Endothelial cell of umbilical vein (primary cell): Measurements from ENCODE around the gene CD93. TPM values are rescaled to one million over a fixed set of nuclear protein-coding genes. Genes with fewer than 3 reads are reported as not detected.

Experiments
- BruUV-seq: library from RNA; stranded (reverse); fragments of 400-500 nt; replicated peaks from 2 replicates; lab custom pipeline; 2021; lab: Mats Ljungman, UMichigan
- CTCF ChIA-PET: fragments of 300-600, 350-600 bp; sonication (Branson Sonifier 250); formaldehyde crosslinking; loops from one replicate; lab custom pipeline; 2021; ENCODE audit warnings: antibody characterized with exemption, inconsistent platforms; lab: Charles Lee
- POLR2A ChIA-PET: fragments of 300-600, 350-600 bp; sonication (Branson Sonifier 250); formaldehyde crosslinking; loops from one replicate; lab custom pipeline; 2021; ENCODE audit warnings: antibody characterized with exemption, inconsistent platforms; lab: Charles Lee
- DNase-seq: peaks from one replicate; pipeline ENCODE4 v3.0.0-alpha.2; 2011; ENCODE audit warnings: low read depth, low spot score
- FAIRE-seq: peaks from 2 replicates; lab custom pipeline; 2011; peaks lifted over from hg19 to GRCh38; lab: Jason Lieb, UNC
- H2AFZ ChIP-seq: 2 replicates; pipeline ENCODE4 v1.6.0; 2012; ENCODE audit warnings: low read depth, low read length, control low read depth, inconsistent platforms
- H3K27ac ChIP-seq: 2 replicates; pipeline ENCODE4 v1.5.1; 2011; ENCODE audit warnings: low read depth, mild to moderate bottlenecking, control low read depth, low read length, moderate library complexity; ENCODE audit not compliant: insufficient read depth
- H3K27me3 ChIP-seq, 2 experiments: 2 replicates each; pipeline versions ENCODE4 v1.6.0 to v1.6.1; 2011; ENCODE audit warnings: low read length in 2 of 2, mixed read lengths in 1 of 2; ENCODE audit not compliant: control insufficient read depth in 2 of 2, insufficient read depth in 2 of 2
- H3K36me3 ChIP-seq, 2 experiments: 2 replicates in 1 of 2; 3 replicates in 1 of 2; pipeline ENCODE4 v1.5.1; 2011; ENCODE audit warnings: low read length in 2 of 2, mild to moderate bottlenecking in 1 of 2, moderate library complexity in 1 of 2; ENCODE audit not compliant: control insufficient read depth in 2 of 2, insufficient read depth in 2 of 2; ENCODE audit errors: extremely low read depth in 1 of 2
- H3K4me1 ChIP-seq: 3 replicates; pipeline ENCODE4 v1.5.1; 2011; ENCODE audit warnings: mild to moderate bottlenecking, low read length; ENCODE audit not compliant: control insufficient read depth, insufficient read depth; ENCODE audit errors: extremely low read depth
- H3K4me2 ChIP-seq: 2 replicates; pipeline ENCODE4 v1.6.1; 2011; ENCODE audit warnings: low read length, control low read depth, mixed read lengths; ENCODE audit not compliant: insufficient read depth
- H3K4me3 ChIP-seq, 3 experiments: fragments of 200-600 bp in 1 of 3; sonication (generic), shearing (Covaris generic) in 1 of 3; replicated peaks in 1 of 3; 2 replicates each; pipeline ENCODE4 v1.5.1; 2011 to 2016; ENCODE audit warnings: control low read depth in 3 of 3, low read length in 3 of 3, mild to moderate bottlenecking in 2 of 3, inconsistent platforms in 1 of 3, low read depth in 1 of 3, moderate library complexity in 1 of 3; ENCODE audit not compliant: insufficient read depth in 1 of 3
- H3K79me2 ChIP-seq: 2 replicates; pipeline ENCODE4 v1.6.0; 2012; ENCODE audit warnings: low read length, inconsistent platforms; ENCODE audit not compliant: control insufficient read depth, insufficient read depth
- H3K9ac ChIP-seq: replicated peaks from 2 replicates; pipeline ENCODE3; 2011; ENCODE audit warnings: low read length, control low read depth; ENCODE audit not compliant: insufficient read depth; ENCODE audit errors: extremely low read depth
- H3K9me1 ChIP-seq: replicated peaks from 3 replicates; pipeline ENCODE4 v1.6.0; 2011; ENCODE audit warnings: mild to moderate bottlenecking, low read length; ENCODE audit not compliant: control insufficient read depth, insufficient read depth; ENCODE audit errors: extremely low read depth
- H3K9me3 ChIP-seq: replicated peaks from 2 replicates; pipeline ENCODE4 v1.5.1; 2012; ENCODE audit warnings: low read length, inconsistent platforms; ENCODE audit not compliant: control insufficient read depth, insufficient read depth
- H4K20me1 ChIP-seq: replicated peaks from 2 replicates; pipeline ENCODE3; 2011; ENCODE audit warnings: mild to moderate bottlenecking, low read length; ENCODE audit not compliant: control insufficient read depth, insufficient read depth; ENCODE audit errors: extremely low read depth
- EZH2 ChIP-seq: IDR thresholded peaks from 2 replicates; pipeline ENCODE4 v1.6.1; 2012; ENCODE audit warnings: borderline replicate concordance, low read depth, mild to moderate bottlenecking, moderate library complexity, low read length, inconsistent platforms; ENCODE audit not compliant: severe bottlenecking
- GATA2 ChIP-seq: IDR thresholded peaks from 2 replicates; pipeline ENCODE4 v1.7.0; 2011; ENCODE audit warnings: low read depth, mild to moderate bottlenecking, moderate library complexity, mixed read lengths, low read length; ENCODE audit not compliant: insufficient read length, insufficient read depth
- POLR2AphosphoS5 ChIP-seq: IDR thresholded peaks from 2 replicates; pipeline ENCODE4 v1.6.1; 2012; ENCODE audit warnings: low read depth, mild to moderate bottlenecking, control low read depth, low read length, moderate library complexity; ENCODE audit not compliant: insufficient read depth
- dilution Hi-C: fragments of 300-500 bp; cut with MboI; formaldehyde crosslinking; loops from one replicate; pipeline ENCODE4 v1.15.0; 2019; ENCODE audit warnings: low sequenced_read_pairs; ENCODE audit not compliant: extremely low pct_ligation_motif_present
- intact Hi-C: fragments of 100-400 bp; cut with micrococcal nuclease; formaldehyde crosslinking; loops from one replicate; pipeline ENCODE4 v1.10.0; 2022
- polyA plus RNA-seq, 4 experiments: library from polyadenylated mRNA; depleted of rRNA in 3 of 4; stranded (reverse) in 3 of 4; unstranded in 1 of 4; fragments of >200 nt; gene quantifications; 2 replicates each; pipeline versions ENCODE4 v1.2.1 to v1.2.3, GENCODE V29; 2011 to 2012; ENCODE audit warnings: missing spikeins in 1 of 4
- total RNA-seq: library from RNA; stranded (reverse); gene quantifications from 2 replicates; pipeline ENCODE4 v1.2.3, GENCODE V29; 2021
- TF ChIP-seq, protein P1 (sequence below), 2 donors: IDR thresholded peaks; 1 replicate in 1 of 2; 2 replicates in 1 of 2; pipeline ENCODE4 v1.5.1; 2011; ENCODE audit warnings: low read length in 2 of 2, mild to moderate bottlenecking in 2 of 2, moderate library complexity in 2 of 2, control low read depth in 1 of 2, inconsistent platforms in 1 of 2, low read depth in 1 of 2; ENCODE audit not compliant: insufficient read depth in 1 of 2; ENCODE audit errors: extremely low read depth in 1 of 2

Gene CD93
- total and polyA plus RNA-seq, 2 donors (not counting 3 experiments of a cell fraction or from before 2014, with no cell fraction given) = 180 to 413 TPM

DNA sequence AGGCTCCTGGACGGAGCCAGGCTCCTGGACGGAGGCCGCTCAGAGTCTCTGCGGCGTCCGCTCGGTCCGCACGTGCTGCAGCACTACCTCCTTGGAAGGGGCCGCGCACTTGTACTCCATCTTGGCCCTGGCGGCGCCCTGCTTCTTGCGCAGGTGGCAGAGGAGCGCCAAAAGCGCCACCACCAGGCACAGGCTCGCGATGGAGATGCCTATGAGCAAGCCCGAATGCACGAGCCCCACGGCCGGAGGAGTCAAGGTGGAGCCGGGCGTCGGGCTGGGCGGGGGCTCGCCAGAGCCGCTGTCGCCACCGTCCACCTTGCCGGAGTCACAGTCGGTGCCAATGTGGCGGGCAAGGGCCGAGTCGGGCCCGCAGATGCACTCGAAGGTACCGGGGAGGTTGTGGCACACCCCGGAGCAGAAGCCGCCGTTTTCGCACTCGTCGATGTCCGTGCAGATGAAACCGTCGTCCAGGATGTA is 38.3 kb downstream of the CD93 start:
- FAIRE-seq = no peak
- peaks cover 3 to 5% of the 10 kb centered on the region in 2 experiments for H3K27me3 ChIP-seq
- dilution Hi-C loops = loop anchor here (10.0 kb wide), 1 partner anchor 353 kb away; no protein-coding TSS in a partner anchor
- no peaks in the 10 kb centered on the region for H3K79me2 ChIP-seq
- peak; percentile 47 for DNase-seq
- H3K27ac ChIP-seq = no peak overlapping the region
- intact Hi-C loops = loop anchor here (1.0 to 10.0 kb wide), 5 partner anchors 185 to 713 kb away; partner anchors contain the start of gene CST9
- peak overlapping the region in 2 of 3 experiments; percentile 18 to 62 for H3K4me3 ChIP-seq
- BruUV-seq = no TSS peak
- no peaks in the 10 kb centered on the region for H3K36me3 ChIP-seq
- no peaks in the 10 kb centered on the region for H3K9me1 ChIP-seq
- no peaks in the 10 kb centered on the region for H4K20me1 ChIP-seq
- peaks cover 16% of the 10 kb centered on the region for H3K4me1 ChIP-seq
- H2AFZ ChIP-seq = peak overlapping the region; percentile 33
- POLR2A ChIA-PET = no interaction called here
- CTCF ChIA-PET = interaction anchor here (1.3 to 5.3 kb wide), 8 partner anchors 181 to 362 kb away, joined by 3 to 108 read pairs (median 11); no protein-coding TSS in a partner anchor
- no peak overlapping the region for H3K9ac ChIP-seq
- TF ChIP-seq GATA2 (no peak), POLR2AphosphoS5 (no peak), EZH2 (peak; percentile 43)
- TF ChIP-seq, protein P1, sequence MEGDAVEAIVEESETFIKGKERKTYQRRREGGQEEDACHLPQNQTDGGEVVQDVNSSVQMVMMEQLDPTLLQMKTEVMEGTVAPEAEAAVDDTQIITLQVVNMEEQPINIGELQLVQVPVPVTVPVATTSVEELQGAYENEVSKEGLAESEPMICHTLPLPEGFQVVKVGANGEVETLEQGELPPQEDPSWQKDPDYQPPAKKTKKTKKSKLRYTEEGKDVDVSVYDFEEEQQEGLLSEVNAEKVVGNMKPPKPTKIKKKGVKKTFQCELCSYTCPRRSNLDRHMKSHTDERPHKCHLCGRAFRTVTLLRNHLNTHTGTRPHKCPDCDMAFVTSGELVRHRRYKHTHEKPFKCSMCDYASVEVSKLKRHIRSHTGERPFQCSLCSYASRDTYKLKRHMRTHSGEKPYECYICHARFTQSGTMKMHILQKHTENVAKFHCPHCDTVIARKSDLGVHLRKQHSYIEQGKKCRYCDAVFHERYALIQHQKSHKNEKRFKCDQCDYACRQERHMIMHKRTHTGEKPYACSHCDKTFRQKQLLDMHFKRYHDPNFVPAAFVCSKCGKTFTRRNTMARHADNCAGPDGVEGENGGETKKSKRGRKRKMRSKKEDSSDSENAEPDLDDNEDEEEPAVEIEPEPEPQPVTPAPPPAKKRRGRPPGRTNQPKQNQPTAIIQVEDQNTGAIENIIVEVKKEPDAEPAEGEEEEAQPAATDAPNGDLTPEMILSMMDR (IDR thresholded peaks at IDR 0.05; ENCODE audit: extremely low read depth in 1 of 2, insufficient read depth in 1 of 2, low read depth in 1 of 2, low read length in 2 of 2) = peak in 1 of 2 donors; percentile 16
- peak overlapping the region; percentile 83 for H3K4me2 ChIP-seq
- no peaks in the 10 kb centered on the region for H3K9me3 ChIP-seq
